ENCODE results near the gene STX11. TPM values are rescaled to one million over a fixed set of nuclear protein-coding genes. Genes with fewer than 3 reads are reported as not detected.

The STX11 gene
- polyA plus RNA-seq, 1 experiment: 0.16 TPM

DNA sequence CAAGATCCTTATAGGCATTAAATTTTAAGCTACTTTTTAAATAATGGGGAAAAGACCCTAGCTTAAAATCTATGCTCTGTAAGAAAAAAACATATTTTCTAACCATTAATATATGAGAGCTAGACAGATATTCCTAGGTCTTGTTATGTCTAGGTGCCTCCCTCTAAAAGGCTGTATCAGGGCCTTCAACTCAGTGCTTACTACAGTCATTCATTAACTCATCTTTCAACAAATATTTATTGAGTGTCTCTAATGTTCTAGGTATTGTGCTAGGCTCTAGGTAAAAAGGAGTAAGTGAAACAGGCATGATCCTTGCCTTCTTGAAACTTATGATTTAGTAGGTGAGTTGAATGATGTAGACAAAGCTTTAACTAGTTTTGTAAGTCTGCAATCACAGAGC, 6.4 kb upstream of the STX11 start:
- Histone ChIP-seq H3K4me3 (ENCODE audit: low read depth, low read length) (no peak overlapping the region), H3K27ac (ENCODE audit: low read depth, low read length) (no peak overlapping the region), H3K9me3 (ENCODE audit: control insufficient read depth, insufficient read depth, low read length) (no peaks in the 10 kb centered on the region), H3K27me3 (ENCODE audit: control insufficient read depth, insufficient read depth, low read length) (no peaks in the 10 kb centered on the region)
- ChIA-PET POLR2A (no interaction called here), CTCF (no interaction called here)
- no peak for DNase-seq (ENCODE audit: low read depth, low spot score)
- TF ChIP-seq, protein P1, sequence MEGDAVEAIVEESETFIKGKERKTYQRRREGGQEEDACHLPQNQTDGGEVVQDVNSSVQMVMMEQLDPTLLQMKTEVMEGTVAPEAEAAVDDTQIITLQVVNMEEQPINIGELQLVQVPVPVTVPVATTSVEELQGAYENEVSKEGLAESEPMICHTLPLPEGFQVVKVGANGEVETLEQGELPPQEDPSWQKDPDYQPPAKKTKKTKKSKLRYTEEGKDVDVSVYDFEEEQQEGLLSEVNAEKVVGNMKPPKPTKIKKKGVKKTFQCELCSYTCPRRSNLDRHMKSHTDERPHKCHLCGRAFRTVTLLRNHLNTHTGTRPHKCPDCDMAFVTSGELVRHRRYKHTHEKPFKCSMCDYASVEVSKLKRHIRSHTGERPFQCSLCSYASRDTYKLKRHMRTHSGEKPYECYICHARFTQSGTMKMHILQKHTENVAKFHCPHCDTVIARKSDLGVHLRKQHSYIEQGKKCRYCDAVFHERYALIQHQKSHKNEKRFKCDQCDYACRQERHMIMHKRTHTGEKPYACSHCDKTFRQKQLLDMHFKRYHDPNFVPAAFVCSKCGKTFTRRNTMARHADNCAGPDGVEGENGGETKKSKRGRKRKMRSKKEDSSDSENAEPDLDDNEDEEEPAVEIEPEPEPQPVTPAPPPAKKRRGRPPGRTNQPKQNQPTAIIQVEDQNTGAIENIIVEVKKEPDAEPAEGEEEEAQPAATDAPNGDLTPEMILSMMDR (IDR thresholded peaks at IDR 0.05; ENCODE audit: low read depth, low read length): no peak

DNA sequence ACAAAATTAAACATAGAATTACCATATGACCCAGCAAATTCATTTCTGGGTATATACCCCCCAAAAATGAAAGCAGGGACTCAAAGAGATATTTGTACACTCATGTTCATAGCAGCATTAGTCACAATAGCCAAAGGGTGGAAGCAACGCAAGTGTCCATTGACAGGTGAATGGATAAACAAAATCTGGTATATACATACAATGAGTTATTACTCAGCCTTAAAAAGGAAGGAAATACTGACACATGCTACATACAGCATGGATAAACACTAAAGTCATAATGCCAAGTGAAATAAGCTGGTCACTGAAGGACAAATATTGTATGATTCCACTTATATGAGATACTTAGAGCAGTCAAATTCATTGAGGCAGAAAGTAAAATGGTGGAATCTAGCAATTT, 5.3 kb upstream of the STX11 start:
- H3K9me3 ChIP-seq (ENCODE audit: control insufficient read depth, insufficient read depth, low read length): no peaks in the 10 kb centered on the region
- ChIA-PET POLR2A (no interaction called here), CTCF (no interaction called here)
- no peak overlapping the region for H3K27ac ChIP-seq (ENCODE audit: low read depth, low read length)
- TF ChIP-seq, protein P1 (IDR thresholded peaks at IDR 0.05; ENCODE audit: low read depth, low read length): no peak
- DNase-seq (ENCODE audit: low read depth, low spot score): no peak
- no peaks in the 10 kb centered on the region for H3K27me3 ChIP-seq (ENCODE audit: control insufficient read depth, insufficient read depth, low read length)
- H3K4me3 ChIP-seq (ENCODE audit: low read depth, low read length): no peak overlapping the region

DNA sequence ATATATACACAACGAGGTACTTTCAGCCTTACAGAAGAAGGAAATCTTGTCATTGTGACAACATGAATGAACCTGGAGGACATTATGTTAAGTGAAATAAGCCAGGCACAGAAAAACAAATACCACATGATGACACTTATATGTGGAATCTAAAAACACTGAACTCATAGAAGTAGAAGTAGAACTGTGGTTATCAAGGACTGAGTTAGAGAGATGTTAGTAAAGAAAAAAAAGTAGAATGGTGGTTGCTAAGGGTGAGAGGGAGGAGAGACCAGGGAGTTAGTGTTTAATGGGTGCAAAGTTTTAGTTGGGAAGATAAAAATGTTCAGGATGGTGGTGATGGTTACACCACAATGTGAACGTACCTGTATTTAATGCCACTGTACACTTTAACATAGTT, 4.8 kb upstream of the STX11 start:
- Histone ChIP-seq H3K27me3 (ENCODE audit: control insufficient read depth, insufficient read depth, low read length) (no peaks in the 10 kb centered on the region), H3K27ac (ENCODE audit: low read depth, low read length) (no peak overlapping the region), H3K9me3 (ENCODE audit: control insufficient read depth, insufficient read depth, low read length) (no peaks in the 10 kb centered on the region), H3K4me3 (ENCODE audit: low read depth, low read length) (no peak overlapping the region)
- DNase-seq (ENCODE audit: low read depth, low spot score): no peak
- CTCF ChIA-PET: no interaction called here
- POLR2A ChIA-PET: no interaction called here
- TF ChIP-seq, protein P1 (IDR thresholded peaks at IDR 0.05; ENCODE audit: low read depth, low read length): no peak

DNA sequence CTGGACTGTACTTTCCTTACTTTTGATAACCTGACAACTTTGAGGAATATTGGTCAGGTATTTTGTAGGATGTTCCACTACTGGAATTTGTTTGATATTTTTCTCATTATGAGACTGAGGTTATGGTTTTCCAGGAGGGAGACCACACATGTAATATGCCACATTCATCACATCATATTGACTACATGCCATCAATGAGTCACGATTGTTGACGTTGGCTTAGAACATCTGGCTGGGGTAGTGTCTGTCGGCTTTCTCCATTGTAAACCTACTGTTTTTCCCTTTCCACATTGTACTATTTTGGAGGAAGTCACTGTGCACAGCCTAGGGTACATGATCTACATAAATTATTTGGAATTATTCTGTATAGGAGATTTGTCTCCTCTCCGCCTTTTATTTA, 1.4 kb upstream of the STX11 start:
- Histone ChIP-seq H3K27ac (ENCODE audit: low read depth, low read length) (no peak overlapping the region), H3K4me3 (ENCODE audit: low read depth, low read length) (no peak overlapping the region), H3K9me3 (ENCODE audit: control insufficient read depth, insufficient read depth, low read length) (no peaks in the 10 kb centered on the region), H3K27me3 (ENCODE audit: control insufficient read depth, insufficient read depth, low read length) (peaks cover 12% of the 10 kb centered on the region)
- ChIA-PET CTCF (no interaction called here), POLR2A (no interaction called here)
- TF ChIP-seq, protein P1 (IDR thresholded peaks at IDR 0.05; ENCODE audit: low read depth, low read length): no peak
- no peak for DNase-seq (ENCODE audit: low read depth, low spot score)

DNA sequence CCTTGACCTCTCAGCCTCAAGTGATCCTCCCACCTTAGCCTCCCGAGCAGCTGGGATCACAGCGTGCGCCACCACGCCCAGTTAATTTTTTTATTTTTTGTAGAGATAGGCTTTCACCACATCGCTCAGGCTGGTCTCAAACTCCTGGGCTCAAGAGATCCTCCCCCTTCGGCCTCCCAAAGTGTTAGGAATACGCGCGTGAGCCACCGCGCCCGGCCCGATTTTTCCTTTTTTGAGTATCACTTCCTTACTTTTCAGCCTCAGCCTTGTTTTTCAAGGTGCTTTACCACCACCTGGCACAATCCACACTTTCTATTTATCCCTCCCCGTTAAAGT, 791 bp upstream of the STX11 start:
- no peak for DNase-seq (ENCODE audit: low read depth, low spot score)
- TF ChIP-seq, protein P1 (IDR thresholded peaks at IDR 0.05; ENCODE audit: low read depth, low read length): no peak
- POLR2A ChIA-PET: no interaction called here
- H3K4me3 ChIP-seq (ENCODE audit: low read depth, low read length): peak overlapping the region; percentile 72
- CTCF ChIA-PET: no interaction called here
- H3K27me3 ChIP-seq (ENCODE audit: control insufficient read depth, insufficient read depth, low read length): peaks cover 12% of the 10 kb centered on the region
- H3K9me3 ChIP-seq (ENCODE audit: control insufficient read depth, insufficient read depth, low read length): no peaks in the 10 kb centered on the region
- no peak overlapping the region for H3K27ac ChIP-seq (ENCODE audit: low read depth, low read length)
